ENCODE results near the gene NFE2L1.
A peak's percentile ranks its signal among the peaks of the same experiment; 100 is the strongest.
"Not testable (repeated sequence)": the region's sequence is repeated elsewhere in the genome, so short reads cannot be mapped to it uniquely, and the experiment has no call there.

Gene NFE2L1, protein sequence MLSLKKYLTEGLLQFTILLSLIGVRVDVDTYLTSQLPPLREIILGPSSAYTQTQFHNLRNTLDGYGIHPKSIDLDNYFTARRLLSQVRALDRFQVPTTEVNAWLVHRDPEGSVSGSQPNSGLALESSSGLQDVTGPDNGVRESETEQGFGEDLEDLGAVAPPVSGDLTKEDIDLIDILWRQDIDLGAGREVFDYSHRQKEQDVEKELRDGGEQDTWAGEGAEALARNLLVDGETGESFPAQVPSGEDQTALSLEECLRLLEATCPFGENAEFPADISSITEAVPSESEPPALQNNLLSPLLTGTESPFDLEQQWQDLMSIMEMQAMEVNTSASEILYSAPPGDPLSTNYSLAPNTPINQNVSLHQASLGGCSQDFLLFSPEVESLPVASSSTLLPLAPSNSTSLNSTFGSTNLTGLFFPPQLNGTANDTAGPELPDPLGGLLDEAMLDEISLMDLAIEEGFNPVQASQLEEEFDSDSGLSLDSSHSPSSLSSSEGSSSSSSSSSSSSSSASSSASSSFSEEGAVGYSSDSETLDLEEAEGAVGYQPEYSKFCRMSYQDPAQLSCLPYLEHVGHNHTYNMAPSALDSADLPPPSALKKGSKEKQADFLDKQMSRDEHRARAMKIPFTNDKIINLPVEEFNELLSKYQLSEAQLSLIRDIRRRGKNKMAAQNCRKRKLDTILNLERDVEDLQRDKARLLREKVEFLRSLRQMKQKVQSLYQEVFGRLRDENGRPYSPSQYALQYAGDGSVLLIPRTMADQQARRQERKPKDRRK

DNA sequence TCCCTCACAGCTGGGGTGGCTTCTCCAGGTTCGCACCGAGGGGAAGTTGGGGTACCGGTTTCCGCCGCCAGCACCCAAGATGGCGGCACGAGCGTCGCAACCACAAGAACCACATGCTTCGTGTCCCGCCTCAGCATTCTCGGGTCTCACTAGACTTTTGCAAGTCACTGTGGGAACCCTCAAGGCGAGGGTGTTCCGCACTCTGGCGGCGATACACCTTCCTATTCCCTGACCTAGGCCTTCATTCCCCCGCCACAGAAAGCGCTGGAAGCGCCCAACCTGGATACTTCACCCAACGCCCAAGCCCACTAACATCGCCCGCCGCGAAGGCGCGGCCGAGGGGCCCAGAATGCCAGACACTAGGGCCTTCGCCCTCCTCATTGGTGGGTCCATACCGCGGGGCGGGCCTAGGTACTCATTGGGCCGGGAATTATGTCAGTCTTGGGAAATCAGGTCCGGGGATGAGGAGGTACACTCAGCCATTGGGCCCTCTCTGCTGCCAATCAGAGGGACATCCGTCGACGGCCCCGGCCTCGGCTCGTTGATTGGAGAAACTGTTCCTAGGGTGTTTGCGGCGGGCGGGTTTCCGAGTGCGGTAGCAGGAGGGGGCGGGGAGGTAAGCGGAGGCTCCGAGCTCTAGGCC lies at the start of gene NFE2L1:
TSS of gene NFE2L1 (plus strand) at position 619 of the 643 bp plus-strand sequence. CDS start 2,760 bp downstream, outside the sequence.
- peak; percentile 100 for DNase-seq

GRCh38 chr17:47999582-47999981 lies 48.6 kb upstream of the NFE2L1 start:
- DNase-seq, result peak; percentile 67

DNA sequence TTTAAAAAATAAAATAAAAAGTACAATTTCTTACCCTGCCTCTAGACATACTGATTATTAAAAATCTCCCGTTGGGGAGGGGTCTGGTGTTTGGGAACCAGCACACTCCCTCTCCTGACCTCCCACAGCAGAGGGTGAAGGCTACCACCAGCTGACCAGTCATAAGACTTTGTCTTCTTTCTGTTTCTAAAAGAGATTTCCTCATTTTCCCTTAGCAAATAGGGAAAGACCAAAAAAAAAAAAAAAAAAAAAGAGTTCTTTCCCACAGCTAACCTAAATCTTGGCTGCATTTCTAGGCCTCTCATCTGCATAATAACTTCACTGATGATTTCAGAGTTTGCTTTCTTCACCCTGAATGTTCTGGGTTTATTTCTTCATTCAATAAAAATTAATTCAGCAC lies 47.0 kb upstream of the NFE2L1 start:
- no peak for DNase-seq

GRCh38 chr17:48001657-48002056 lies 46.5 kb upstream of the NFE2L1 start:
- DNase-seq, result not testable (repeated sequence)

GRCh38 chr17:48002266-48002915 lies 45.8 kb upstream of the NFE2L1 start:
- DNase-seq, result peak; percentile 83

GRCh38 chr17:48002916-48003416 lies 45.2 kb upstream of the NFE2L1 start:
- peak; percentile 94 for DNase-seq

DNA sequence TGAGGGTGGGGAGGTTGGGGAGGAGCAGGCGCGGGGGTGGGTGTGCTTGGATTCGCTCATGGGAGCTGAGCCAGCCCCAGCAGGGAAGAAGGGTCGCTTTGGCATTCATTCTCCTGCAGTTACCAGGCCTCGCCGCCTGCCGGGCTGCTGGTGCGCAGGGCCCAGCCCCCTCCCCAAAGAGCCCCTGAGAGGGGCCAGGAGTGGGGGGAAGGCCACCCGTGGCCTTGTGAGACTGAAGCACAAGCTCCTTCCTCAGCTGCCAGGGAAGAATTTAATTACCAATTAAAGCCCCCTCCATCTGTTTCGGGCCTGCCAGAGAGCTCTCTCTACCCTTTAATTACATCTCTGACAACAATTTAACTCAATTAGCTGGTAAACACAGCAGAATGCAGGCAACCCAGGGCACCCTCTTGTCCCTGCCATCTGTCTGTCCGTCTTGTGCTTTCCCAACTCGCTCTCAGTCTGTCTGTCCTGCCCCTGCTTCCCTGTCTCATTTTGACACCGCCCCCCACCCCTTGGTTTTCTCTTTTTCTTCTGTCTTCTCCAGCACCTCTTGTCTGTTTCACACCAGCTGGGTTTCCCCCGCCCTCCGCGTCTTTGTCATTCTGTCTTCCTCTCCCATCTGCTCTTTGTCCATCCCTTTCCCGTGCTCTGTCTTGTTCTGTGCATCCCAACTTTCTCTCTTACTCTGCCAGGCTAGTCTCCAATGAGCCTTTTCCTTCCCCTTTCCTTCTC lies 44.6 kb upstream of the NFE2L1 start:
- DNase-seq, result peak; percentile 100

DNA sequence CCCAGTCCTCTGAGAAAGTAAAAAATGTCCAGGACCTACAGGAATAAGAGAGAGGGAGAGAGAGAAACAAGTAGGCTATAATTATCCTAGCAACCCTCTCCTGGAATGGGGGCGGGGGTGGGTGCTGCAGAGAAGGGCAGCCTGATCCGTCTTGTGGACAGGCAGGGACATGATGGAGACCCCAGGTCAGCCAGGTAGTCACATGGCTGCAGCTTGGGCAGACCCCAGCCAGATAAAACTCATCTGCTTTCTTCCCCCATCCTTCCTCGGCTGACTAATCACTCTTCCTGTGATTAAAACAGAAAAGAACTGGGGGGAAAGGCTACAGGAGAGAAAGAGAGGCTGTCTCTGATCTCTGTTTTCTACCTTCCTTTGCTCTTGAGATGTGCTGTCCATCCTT lies 43.2 kb upstream of the NFE2L1 start:
- DNase-seq, result peak; percentile 76

DNA sequence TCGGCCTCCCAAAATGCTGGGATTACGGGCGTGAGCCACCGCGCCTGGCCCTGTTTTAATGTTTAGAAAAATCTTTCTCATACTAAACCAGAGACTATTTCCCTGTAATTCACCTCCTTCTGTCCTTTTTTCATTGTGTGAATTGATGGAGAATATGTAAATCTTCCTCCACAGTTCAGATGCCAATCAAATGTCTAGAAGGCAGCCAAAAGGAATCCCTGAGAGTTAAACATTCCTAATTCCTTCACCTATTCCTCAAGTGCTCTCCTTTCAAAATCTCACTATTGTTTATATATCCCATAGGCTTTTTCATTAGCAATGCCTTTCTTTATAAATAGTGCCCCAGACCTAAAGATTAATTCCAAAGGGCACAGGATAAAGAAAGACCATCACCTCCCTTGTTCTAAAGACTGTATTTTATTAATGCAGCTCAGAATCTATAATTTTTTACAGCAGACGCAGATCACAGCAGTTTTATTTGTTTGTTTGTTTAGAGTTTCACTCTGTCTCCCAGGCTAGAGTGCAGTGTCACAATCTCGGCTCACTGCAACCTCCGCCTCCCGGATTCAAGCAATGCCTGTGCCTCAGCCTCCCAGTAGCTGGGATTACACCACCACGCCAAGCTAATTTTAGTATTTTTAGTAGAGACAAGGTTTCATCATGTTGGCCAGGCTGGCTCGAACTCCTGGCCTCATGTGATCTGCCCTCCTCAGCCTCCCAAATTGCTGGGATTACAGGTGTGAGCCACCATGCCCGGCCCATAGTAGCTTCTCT lies 41.0 kb upstream of the NFE2L1 start:
- DNase-seq, result no peak

GRCh38 chr17:48010193-48010592 lies 38.0 kb upstream of the NFE2L1 start:
- no peak for DNase-seq

- DNase-seq, result peak; percentile 88
These were observed 36.6 kb upstream of the NFE2L1 start for GRCh38 chr17:48011405-48012150.

GRCh38 chr17:48012151-48012520 lies 36.0 kb upstream of the NFE2L1 start:
- DNase-seq, result peak; percentile 99

- no peak for DNase-seq
These were observed 35.5 kb upstream of the NFE2L1 start for GRCh38 chr17:48012654-48013053.

- peak; percentile 87 for DNase-seq
These were observed 34.1 kb upstream of the NFE2L1 start for GRCh38 chr17:48013876-48014594.

- peak; percentile 86 for DNase-seq
These were observed 33.5 kb upstream of the NFE2L1 start for GRCh38 chr17:48014595-48015111.

DNA sequence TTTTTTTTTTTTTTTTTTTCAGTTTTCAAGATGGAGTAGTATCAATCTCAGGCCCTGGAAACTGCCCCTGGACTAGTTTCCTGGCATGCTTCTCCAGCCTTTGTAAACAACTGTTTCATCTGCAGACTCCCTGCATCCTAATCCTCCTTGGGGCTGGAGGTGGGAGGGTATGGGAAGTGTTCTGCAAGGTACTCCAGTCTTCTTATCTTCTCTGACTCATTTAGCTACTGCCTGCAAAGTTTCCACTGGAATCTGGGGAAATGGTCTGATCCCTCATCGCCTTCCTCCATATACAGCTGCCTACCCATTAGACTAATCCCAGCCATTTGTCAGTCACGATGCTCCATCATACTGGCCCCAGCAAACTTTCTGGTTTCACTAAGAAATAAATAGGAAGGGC lies 32.0 kb upstream of the NFE2L1 start:
- DNase-seq, result peak; percentile 96

DNA sequence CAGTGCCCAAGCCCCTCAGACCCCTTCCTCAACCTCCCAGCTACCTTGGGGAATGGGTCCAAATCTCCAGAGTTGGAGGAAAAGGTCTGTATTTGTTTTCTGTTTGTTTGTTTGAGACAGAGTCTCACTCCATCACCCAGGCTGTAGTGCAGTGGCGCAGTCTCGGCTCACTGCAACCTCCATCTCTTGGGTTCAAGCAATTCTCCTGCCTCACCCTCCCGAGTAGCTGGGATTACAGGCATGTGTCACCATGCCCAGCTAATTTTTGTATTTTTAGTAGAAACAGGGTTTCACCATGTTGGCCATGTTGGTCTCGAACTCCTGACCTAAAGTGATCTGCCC lies 30.4 kb upstream of the NFE2L1 start:
- not testable (repeated sequence) for DNase-seq

DNA sequence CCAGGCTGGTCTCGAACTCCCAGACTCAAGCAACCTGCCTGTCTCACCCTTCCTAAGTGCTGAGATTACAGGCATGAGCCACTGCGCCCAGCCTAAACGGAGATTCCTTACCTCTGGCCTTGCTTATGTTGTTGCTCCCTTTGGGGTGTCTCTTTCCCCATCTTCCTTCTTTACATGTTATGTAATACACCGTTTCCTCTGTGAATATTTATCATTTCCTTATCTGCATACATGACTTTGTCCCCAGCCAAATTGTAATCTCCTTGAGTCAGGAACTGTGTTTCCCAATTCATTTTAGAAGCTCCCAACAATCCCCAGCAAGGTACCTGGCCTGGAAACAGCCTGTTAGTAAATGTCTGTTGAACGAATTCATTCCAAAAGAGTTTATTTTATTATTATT lies 26.2 kb upstream of the NFE2L1 start:
- DNase-seq, result no peak

DNA sequence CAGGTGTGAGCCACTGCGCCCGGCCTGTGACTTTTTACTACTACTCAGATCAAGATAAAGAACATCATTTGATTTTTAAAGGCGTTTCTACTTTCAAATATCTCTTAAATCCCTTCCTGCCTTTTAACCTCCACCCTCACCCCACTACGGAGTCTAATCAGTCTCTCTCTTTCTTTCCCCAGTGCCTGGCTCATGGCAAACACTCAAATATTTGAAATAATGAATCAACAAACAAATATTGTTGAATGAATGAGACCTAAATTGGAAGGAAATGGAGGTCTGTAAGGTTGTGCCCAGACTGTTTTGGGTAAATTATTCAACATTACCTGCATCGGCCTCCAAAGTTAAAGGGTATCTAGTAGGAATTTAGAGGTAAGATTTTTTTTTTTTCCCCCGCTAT lies 25.3 kb upstream of the NFE2L1 start:
- no peak for DNase-seq
